Fibroblast of mammary gland (primary cell): ENCODE measurements around the gene BBX.
A peak's percentile ranks its signal among the peaks of the same experiment; 100 is the strongest.

Source experiments
- DNase-seq: peaks from one replicate; pipeline ENCODE4 v3.0.0-alpha.2; 2010; ENCODE audit warnings: low read depth
- H3K4me3 ChIP-seq: 2 replicates; pipeline ENCODE4 v1.5.1; 2011; ENCODE audit warnings: low read depth, mild to moderate bottlenecking, low read length, moderate library complexity; ENCODE audit not compliant: control insufficient read depth
- CTCF ChIP-seq: conservative IDR thresholded peaks from 2 replicates; pipeline ENCODE4 v1.5.1; 2011; ENCODE audit warnings: low read depth, low read length, inconsistent platforms; ENCODE audit not compliant: control insufficient read depth, insufficient read depth

Gene BBX

GRCh38 chr3:107540857-107541256 is 18.1 kb downstream of the BBX start:
- H3K4me3 ChIP-seq = no peak overlapping the region
- TF ChIP-seq CTCF = no peak
- DNase-seq = no peak

- TF ChIP-seq CTCF = no peak
- DNase-seq = peak; percentile 3
- H3K4me3 ChIP-seq = no peak overlapping the region
These were observed 19.9 kb downstream of the BBX start for GRCh38 chr3:107542665-107543064.

- H3K4me3 ChIP-seq = no peak overlapping the region
- peak; percentile 31 for DNase-seq
- TF ChIP-seq CTCF = no peak
These were observed 20.9 kb downstream of the BBX start for GRCh38 chr3:107543666-107544065.

- no peak overlapping the region for H3K4me3 ChIP-seq
- TF ChIP-seq CTCF = no peak
- DNase-seq = peak; percentile 36
These were observed 22.9 kb downstream of the BBX start for GRCh38 chr3:107545680-107546120.

GRCh38 chr3:107548601-107549000 is 25.8 kb downstream of the BBX start:
- no peak for TF ChIP-seq CTCF
- H3K4me3 ChIP-seq = no peak overlapping the region
- no peak for DNase-seq

- no peak for DNase-seq
- TF ChIP-seq CTCF = no peak
- H3K4me3 ChIP-seq = no peak overlapping the region
These were observed 32.6 kb downstream of the BBX start for GRCh38 chr3:107555359-107555758.

GRCh38 chr3:107557743-107558142 is 35.0 kb downstream of the BBX start:
- no peak for TF ChIP-seq CTCF
- no peak for DNase-seq
- H3K4me3 ChIP-seq = no peak overlapping the region
